HEK293 (cell line): ENCODE results near the gene SLIT1.

Experiments
- CTCF ChIA-PET: fragments of 350-600 bp; formaldehyde crosslinking; extraction: SDS; loops from one replicate; lab custom pipeline; 2021; ENCODE audit warnings: antibody characterized with exemption; lab: Yijun Ruan, JAX
- POLR2A ChIA-PET: fragments of 300-600 bp; formaldehyde crosslinking; extraction: SDS; loops from one replicate; lab custom pipeline; 2020; ENCODE audit warnings: antibody characterized with exemption, inconsistent platforms; lab: Yijun Ruan, JAX
- H3K27ac ChIP-seq: fragments of 200-500 bp; sonication (Bioruptor generic); 2 replicates; pipeline ENCODE4 v1.5.1; 2014; ENCODE audit warnings: low read depth, low read length, control low read depth, inconsistent platforms; ENCODE audit errors: extremely low read depth
- H3K36me3 ChIP-seq, 2 experiments: fragments of 200-500 bp in 1 of 2; sonication (Bioruptor generic) in 1 of 2; 1 replicate in 1 of 2; 2 replicates in 1 of 2; pipeline ENCODE4 v1.5.1; 2014 to 2017; ENCODE audit warnings: inconsistent platforms in 2 of 2, low read length in 2 of 2; ENCODE audit not compliant: control insufficient read depth in 2 of 2, insufficient read depth in 1 of 2
- H3K4me1 ChIP-seq: fragments of 200-500 bp; sonication (Bioruptor generic); 2 replicates; pipeline ENCODE4 v1.5.1; 2014; ENCODE audit warnings: mild to moderate bottlenecking, low read length, inconsistent platforms; ENCODE audit not compliant: control insufficient read depth, insufficient read depth
- H3K4me3 ChIP-seq: 2 replicates; pipeline ENCODE4 v1.5.1; 2011; ENCODE audit warnings: low read depth, mild to moderate bottlenecking, control low read depth, low read length, moderate library complexity
- H3K9me3 ChIP-seq: fragments of 200-500 bp; sonication (Bioruptor generic); 2 replicates; pipeline ENCODE4 v1.5.1; 2014; ENCODE audit warnings: low read depth, low read length, inconsistent platforms; ENCODE audit not compliant: control insufficient read depth, insufficient read depth
- SCRT1 ChIP-seq: fragments of 450-650 bp; formaldehyde crosslinking; IDR thresholded peaks from 2 replicates; pipeline ENCODE4 v1.5.1; 2016; ENCODE audit warnings: missing biosample characterization, missing genetic modification characterization, borderline replicate concordance
- SCRT2 ChIP-seq: fragments of 450-650 bp; formaldehyde crosslinking; IDR thresholded peaks from 2 replicates; pipeline ENCODE4 v1.5.1; 2016; ENCODE audit warnings: missing biosample characterization, missing genetic modification characterization
- SP2 ChIP-seq: fragments of 450-650 bp; formaldehyde crosslinking; IDR thresholded peaks from 2 replicates; pipeline ENCODE4 v1.5.1; 2016; ENCODE audit warnings: missing biosample characterization, missing genetic modification characterization
- ZBTB48 ChIP-seq: fragments of 450-650 bp; formaldehyde crosslinking; IDR thresholded peaks from 2 replicates; pipeline ENCODE4 v1.5.1; 2016; ENCODE audit warnings: missing biosample characterization, missing genetic modification characterization
- ZIC2 ChIP-seq: fragments of 450-650 bp; formaldehyde crosslinking; IDR thresholded peaks from 2 replicates; pipeline ENCODE4 v1.5.1; 2016; ENCODE audit warnings: missing biosample characterization, missing genetic modification characterization
- ZNF24 ChIP-seq: fragments of 450-650 bp; formaldehyde crosslinking; IDR thresholded peaks from 2 replicates; pipeline ENCODE4 v1.5.1; 2016; ENCODE audit warnings: missing biosample characterization, missing genetic modification characterization
- ZNF311 ChIP-seq: fragments of 450-650 bp; formaldehyde crosslinking; IDR thresholded peaks from 2 replicates; pipeline ENCODE4 v1.5.1; 2017; ENCODE audit warnings: missing biosample characterization, missing genetic modification characterization, borderline replicate concordance
- ZNF529 ChIP-seq: fragments of 450-650 bp; formaldehyde crosslinking; IDR thresholded peaks from 2 replicates; pipeline ENCODE4 v1.5.1; 2017; ENCODE audit warnings: missing genetic modification characterization, missing biosample characterization; ENCODE audit not compliant: insufficient replicate concordance
- ZNF664 ChIP-seq: fragments of 450-650 bp; formaldehyde crosslinking; IDR thresholded peaks from 2 replicates; pipeline ENCODE4 v1.5.1; 2016; ENCODE audit warnings: missing biosample characterization, missing genetic modification characterization
- TF ChIP-seq, protein P1 (sequence below): IDR thresholded peaks from 2 replicates; pipeline ENCODE4 v1.6.1; 2011; ENCODE audit warnings: mild to moderate bottlenecking, low read depth, low read length, borderline replicate concordance
- TF ChIP-seq, protein P2 (sequence below): fragments of 450-650 bp; formaldehyde crosslinking; conservative IDR thresholded peaks from 2 replicates; pipeline ENCODE4 v1.5.1; 2016; ENCODE audit warnings: low read depth, missing biosample characterization, missing genetic modification characterization

Gene SLIT1

DNA sequence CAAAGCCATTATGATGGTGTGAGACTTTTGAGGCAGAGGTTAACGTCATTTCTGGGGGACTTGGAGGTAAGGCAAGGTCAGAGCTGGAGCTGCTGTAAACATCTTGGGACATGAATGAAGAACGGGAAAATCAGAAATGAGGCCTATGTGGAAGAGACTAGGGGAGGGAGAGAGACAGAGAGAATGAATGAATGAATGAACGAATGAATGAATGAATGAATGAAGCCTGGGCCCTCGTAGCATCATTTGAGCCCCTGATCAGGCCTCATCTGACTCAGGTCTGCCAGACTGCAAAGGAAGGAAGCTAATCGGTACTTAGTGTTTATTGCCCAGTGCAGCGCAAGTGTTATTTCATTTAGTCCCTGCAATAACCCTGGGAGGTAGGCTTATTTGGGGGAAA lies 79.6 kb downstream of the SLIT1 start:
- H3K4me1 ChIP-seq, result no peaks in the 10 kb centered on the region
- no peak overlapping the region for H3K27ac ChIP-seq
- H3K9me3 ChIP-seq, result no peaks in the 10 kb centered on the region
- CTCF ChIA-PET, result interaction anchor here (0.6 to 1.7 kb wide), 4 partner anchors 15 to 345 kb away, joined by 3 to 6 read pairs (median 3); no protein-coding TSS in a partner anchor
- no peak overlapping the region for H3K4me3 ChIP-seq
- TF ChIP-seq SP2 (tag by site-specific recombination), result no peak
- TF ChIP-seq, protein P1, sequence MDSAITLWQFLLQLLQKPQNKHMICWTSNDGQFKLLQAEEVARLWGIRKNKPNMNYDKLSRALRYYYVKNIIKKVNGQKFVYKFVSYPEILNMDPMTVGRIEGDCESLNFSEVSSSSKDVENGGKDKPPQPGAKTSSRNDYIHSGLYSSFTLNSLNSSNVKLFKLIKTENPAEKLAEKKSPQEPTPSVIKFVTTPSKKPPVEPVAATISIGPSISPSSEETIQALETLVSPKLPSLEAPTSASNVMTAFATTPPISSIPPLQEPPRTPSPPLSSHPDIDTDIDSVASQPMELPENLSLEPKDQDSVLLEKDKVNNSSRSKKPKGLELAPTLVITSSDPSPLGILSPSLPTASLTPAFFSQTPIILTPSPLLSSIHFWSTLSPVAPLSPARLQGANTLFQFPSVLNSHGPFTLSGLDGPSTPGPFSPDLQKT, result no peak
- peak; percentile 73; the same call in 1 of the 2 replicates for TF ChIP-seq ZNF24 (tag by site-specific recombination)
- no peak for TF ChIP-seq ZBTB48
- POLR2A ChIA-PET, result no interaction called here
- H3K36me3 ChIP-seq, result no peaks in the 10 kb centered on the region

DNA sequence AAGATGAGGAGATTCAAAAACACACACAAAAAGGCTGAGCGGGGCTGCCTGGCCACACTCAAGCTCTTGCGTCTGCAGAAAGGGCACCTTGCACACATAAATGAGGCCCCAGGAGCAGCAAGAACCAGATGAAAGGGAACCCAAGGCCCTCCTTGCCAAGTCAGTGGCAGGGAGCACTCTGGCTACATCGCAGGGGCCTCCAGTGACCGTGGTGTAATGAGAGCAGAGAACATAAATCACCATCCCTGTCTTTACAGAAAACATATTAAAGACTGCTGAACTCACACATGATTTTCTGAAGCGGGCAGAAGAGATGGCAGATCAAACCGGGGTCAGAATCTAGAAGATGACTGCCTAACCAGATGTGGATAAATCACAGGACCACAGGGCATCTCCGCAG lies 80.5 kb downstream of the SLIT1 start:
- Histone ChIP-seq H3K36me3 (no peaks in the 10 kb centered on the region), H3K4me1 (no peaks in the 10 kb centered on the region), H3K4me3 (no peak overlapping the region), H3K9me3 (no peaks in the 10 kb centered on the region), H3K27ac (no peak overlapping the region)
- POLR2A ChIA-PET, result no interaction called here
- CTCF ChIA-PET, result interaction anchor here (1.5 kb wide), 1 partner anchor 105 kb away, joined by 3 read pairs; no protein-coding TSS in a partner anchor
- TF ChIP-seq ZNF664 (tag by site-specific recombination), result no peak
- no peak for TF ChIP-seq ZNF529
- TF ChIP-seq SCRT1, result no peak
- TF ChIP-seq ZNF311 (tag by site-specific recombination), result no peak

DNA sequence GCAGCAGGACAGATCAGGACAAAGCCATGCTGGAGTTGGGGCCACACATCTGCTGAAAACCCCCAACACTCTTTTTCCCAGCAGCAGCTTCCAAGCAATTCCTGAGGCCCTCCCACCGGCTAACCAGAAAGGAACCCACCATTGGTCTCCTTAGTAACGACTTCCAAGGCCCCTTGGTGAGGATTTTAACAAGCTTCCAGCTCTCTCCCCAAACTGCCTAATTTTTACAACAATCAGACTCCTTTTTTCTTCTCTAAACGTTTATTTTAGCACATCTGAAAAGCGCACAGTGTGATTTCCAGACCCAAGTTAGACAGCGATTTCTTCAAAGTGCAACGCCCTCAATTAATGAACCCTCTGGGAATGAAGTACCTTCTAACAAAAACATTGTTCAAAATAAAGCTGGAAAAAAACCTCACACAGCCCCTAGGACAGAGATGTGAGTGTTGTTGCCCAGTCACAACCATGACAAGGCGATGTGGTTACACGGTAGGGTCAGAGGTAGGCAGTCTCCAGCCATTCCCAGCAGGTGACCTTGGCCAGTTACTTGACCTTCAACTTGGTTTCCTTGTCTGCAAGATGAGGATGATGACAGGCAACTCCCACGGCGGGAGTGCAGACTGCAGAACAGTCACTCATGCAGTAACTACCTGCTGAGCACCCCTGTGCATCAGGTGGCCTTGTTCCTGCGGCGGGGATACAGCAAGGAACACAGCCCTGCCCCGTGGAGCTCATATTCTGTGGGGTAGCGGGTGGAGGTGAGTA lies 82.3 kb downstream of the SLIT1 start:
- H3K36me3 ChIP-seq, result no peaks in the 10 kb centered on the region
- CTCF ChIA-PET, result interaction anchor here (0.5 to 1.9 kb wide), 5 partner anchors 11 to 131 kb away, joined by 3 to 8 read pairs (median 4); no protein-coding TSS in a partner anchor
- POLR2A ChIA-PET, result no interaction called here

More for the DNA sequence above, 82.3 kb downstream of the SLIT1 start:
- peak; percentile 70 for TF ChIP-seq SCRT2 (tag by site-specific recombination)
- 0 out of 2 replicates have a peak, but pooled peaks have one; percentile 32 for TF ChIP-seq ZIC2 (tag by site-specific recombination)
- TF ChIP-seq, protein P2, sequence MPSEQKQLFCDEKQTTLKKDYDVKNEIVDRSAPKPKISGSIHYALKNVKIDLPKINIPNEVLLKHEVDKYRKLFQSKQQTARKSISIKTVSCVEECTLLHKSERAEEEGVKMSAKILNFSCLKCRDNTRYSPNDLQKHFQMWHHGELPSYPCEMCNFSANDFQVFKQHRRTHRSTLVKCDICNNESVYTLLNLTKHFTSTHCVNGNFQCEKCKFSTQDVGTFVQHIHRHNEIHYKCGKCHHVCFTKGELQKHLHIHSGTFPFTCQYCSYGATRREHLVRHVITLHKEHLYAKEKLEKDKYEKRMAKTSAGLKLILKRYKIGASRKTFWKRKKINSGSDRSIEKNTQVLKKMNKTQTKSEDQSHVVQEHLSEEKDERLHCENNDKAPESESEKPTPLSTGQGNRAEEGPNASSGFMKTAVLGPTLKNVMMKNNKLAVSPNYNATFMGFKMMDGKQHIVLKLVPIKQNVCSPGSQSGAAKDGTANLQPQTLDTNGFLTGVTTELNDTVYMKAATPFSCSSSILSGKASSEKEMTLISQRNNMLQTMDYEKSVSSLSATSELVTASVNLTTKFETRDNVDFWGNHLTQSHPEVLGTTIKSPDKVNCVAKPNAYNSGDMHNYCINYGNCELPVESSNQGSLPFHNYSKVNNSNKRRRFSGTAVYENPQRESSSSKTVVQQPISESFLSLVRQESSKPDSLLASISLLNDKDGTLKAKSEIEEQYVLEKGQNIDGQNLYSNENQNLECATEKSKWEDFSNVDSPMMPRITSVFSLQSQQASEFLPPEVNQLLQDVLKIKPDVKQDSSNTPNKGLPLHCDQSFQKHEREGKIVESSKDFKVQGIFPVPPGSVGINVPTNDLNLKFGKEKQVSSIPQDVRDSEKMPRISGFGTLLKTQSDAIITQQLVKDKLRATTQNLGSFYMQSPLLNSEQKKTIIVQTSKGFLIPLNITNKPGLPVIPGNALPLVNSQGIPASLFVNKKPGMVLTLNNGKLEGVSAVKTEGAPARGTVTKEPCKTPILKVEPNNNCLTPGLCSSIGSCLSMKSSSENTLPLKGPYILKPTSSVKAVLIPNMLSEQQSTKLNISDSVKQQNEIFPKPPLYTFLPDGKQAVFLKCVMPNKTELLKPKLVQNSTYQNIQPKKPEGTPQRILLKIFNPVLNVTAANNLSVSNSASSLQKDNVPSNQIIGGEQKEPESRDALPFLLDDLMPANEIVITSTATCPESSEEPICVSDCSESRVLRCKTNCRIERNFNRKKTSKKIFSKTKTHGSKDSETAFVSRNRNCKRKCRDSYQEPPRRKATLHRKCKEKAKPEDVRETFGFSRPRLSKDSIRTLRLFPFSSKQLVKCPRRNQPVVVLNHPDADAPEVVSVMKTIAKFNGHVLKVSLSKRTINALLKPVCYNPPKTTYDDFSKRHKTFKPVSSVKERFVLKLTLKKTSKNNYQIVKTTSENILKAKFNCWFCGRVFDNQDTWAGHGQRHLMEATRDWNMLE, result no peak
- no peaks in the 10 kb centered on the region for H3K4me1 ChIP-seq
- no peak overlapping the region for H3K4me3 ChIP-seq
- no peak overlapping the region for H3K27ac ChIP-seq
- H3K9me3 ChIP-seq, result no peaks in the 10 kb centered on the region
